Neural cell (in vitro differentiated cells): Measurements from ENCODE around the gene KRT9. TPM values are rescaled to one million over a fixed set of nuclear protein-coding genes. Genes with fewer than 3 reads are reported as not detected.
A peak's percentile ranks its signal among the peaks of the same experiment; 100 is the strongest.

Experiments used
- H2AFZ ChIP-seq: fragments of 200-600, 300-800 bp; sonication (generic), shearing (Covaris generic); 2 replicates; pipeline ENCODE4 v1.6.0; 2014; ENCODE audit warnings: low read depth, mild to moderate bottlenecking, antibody characterized with exemption, low read length, moderate library complexity
- H3F3A ChIP-seq: fragments of 200-600 bp; shearing (Covaris generic); 2 replicates; pipeline ENCODE4 v1.6.1; 2016; ENCODE audit warnings: mild to moderate bottlenecking, moderate library complexity, mixed read lengths, antibody characterized with exemption, low read length; ENCODE audit not compliant: insufficient read depth, poor library complexity, severe bottlenecking
- H3K27ac ChIP-seq: fragments of 200-600, 300-800 bp; sonication (generic), shearing (Covaris generic); 2 replicates; pipeline ENCODE4 v1.5.1; 2014; ENCODE audit warnings: mild to moderate bottlenecking, low read length, moderate library complexity
- H3K27me3 ChIP-seq: fragments of 300-800, 200-600 bp; sonication (generic), shearing (Covaris generic); 2 replicates; pipeline ENCODE4 v1.6.0; 2014; ENCODE audit warnings: mild to moderate bottlenecking, low read depth, low read length, moderate library complexity; ENCODE audit not compliant: insufficient read depth
- H3K36me3 ChIP-seq: fragments of 300-800, 200-600 bp; sonication (generic), shearing (Covaris generic); 2 replicates; pipeline ENCODE4 v1.5.1; 2014; ENCODE audit warnings: mild to moderate bottlenecking, antibody characterized with exemption, low read length, moderate library complexity; ENCODE audit not compliant: insufficient read depth
- H3K4me2 ChIP-seq: fragments of 300-800, 200-600 bp; sonication (generic), shearing (Covaris generic); 2 replicates; pipeline ENCODE4 v1.6.0; 2014; ENCODE audit warnings: mild to moderate bottlenecking, low read length
- H3K4me3 ChIP-seq: fragments of 300-800, 200-600 bp; sonication (generic), shearing (Covaris generic); 2 replicates; pipeline ENCODE4 v1.5.1; 2014; ENCODE audit warnings: mild to moderate bottlenecking, low read length, moderate library complexity
- H3K79me2 ChIP-seq: fragments of 200-600 bp; shearing (Covaris generic); replicated peaks from 2 replicates; pipeline ENCODE4 v1.6.0; 2014; ENCODE audit warnings: mild to moderate bottlenecking, low read length, moderate library complexity; ENCODE audit not compliant: insufficient read depth
- H3K9ac ChIP-seq: fragments of 300-800, 200-600 bp; sonication (generic), shearing (Covaris generic); 2 replicates; pipeline ENCODE4 v1.6.1; 2016; ENCODE audit warnings: mild to moderate bottlenecking, low read length, mixed read lengths
- H3K9me2 ChIP-seq: fragments of 200-600 bp; shearing (Covaris generic); 2 replicates; pipeline ENCODE4 v1.6.1; 2016; ENCODE audit warnings: mild to moderate bottlenecking, low read length, mixed read lengths; ENCODE audit not compliant: insufficient read depth
- H3K9me3 ChIP-seq: fragments of 200-600, 300-800 bp; sonication (generic), shearing (Covaris generic); 2 replicates; pipeline ENCODE4 v1.6.1; 2016; ENCODE audit warnings: mild to moderate bottlenecking, mixed run types, low read length, moderate library complexity, mixed read lengths
- H4K20me1 ChIP-seq: fragments of 200-600 bp; shearing (Covaris generic); 2 replicates; pipeline ENCODE4 v1.6.1; 2016; ENCODE audit warnings: mild to moderate bottlenecking, mixed run types; ENCODE audit not compliant: insufficient read depth
- CTCF ChIP-seq: fragments of 450-650 bp; IDR thresholded peaks from 2 replicates; pipeline ENCODE4 v1.5.1; 2014; ENCODE audit warnings: antibody characterized with exemption, mild to moderate bottlenecking, moderate library complexity; ENCODE audit not compliant: poor library complexity, severe bottlenecking
- EP300 ChIP-seq: fragments of 450-650 bp; conservative IDR thresholded peaks from 2 replicates; pipeline ENCODE4 v1.6.1; 2014; ENCODE audit warnings: antibody characterized with exemption, mild to moderate bottlenecking, moderate library complexity; ENCODE audit not compliant: poor library complexity, severe bottlenecking
- EZH2 ChIP-seq: fragments of 200-600, 300-800 bp; shearing (Covaris generic), sonication (generic); IDR thresholded peaks from 2 replicates; pipeline ENCODE4 v1.6.1; 2014; ENCODE audit warnings: antibody characterized with exemption, low read length, borderline replicate concordance, mild to moderate bottlenecking; ENCODE audit not compliant: insufficient read depth, poor library complexity, severe bottlenecking
- MXI1 ChIP-seq: fragments of 450-650 bp; conservative IDR thresholded peaks from 2 replicates; pipeline ENCODE4 v1.6.1; 2014; ENCODE audit warnings: antibody characterized with exemption, mild to moderate bottlenecking; ENCODE audit not compliant: poor library complexity, severe bottlenecking
- POLR2AphosphoS5 ChIP-seq: IDR thresholded peaks from 2 replicates; pipeline ENCODE4 v1.6.1; 2012
- RAD21 ChIP-seq: fragments of 450-650 bp; conservative IDR thresholded peaks from 2 replicates; pipeline ENCODE4 v1.6.1; 2014; ENCODE audit warnings: antibody characterized with exemption, mild to moderate bottlenecking, moderate library complexity
- REST ChIP-seq: IDR thresholded peaks from 2 replicates; pipeline ENCODE4 v1.6.1; 2012; ENCODE audit warnings: borderline replicate concordance
- SMC3 ChIP-seq: fragments of 450-650 bp; conservative IDR thresholded peaks from 2 replicates; pipeline ENCODE4 v1.6.1; 2014; ENCODE audit warnings: antibody characterized with exemption, mild to moderate bottlenecking, moderate library complexity; ENCODE audit not compliant: poor library complexity
- TAF1 ChIP-seq: IDR thresholded peaks from 2 replicates; pipeline ENCODE4 v1.6.1; 2012; ENCODE audit warnings: low read depth
- polyA plus RNA-seq: library from polyadenylated mRNA; depleted of rRNA; stranded (reverse); fragments of >200 nt; gene quantifications from 2 replicates; pipeline ENCODE4 v1.2.3, GENCODE V29; 2014

Gene KRT9
- polyA plus RNA-seq, 1 donor from 2014 or later = not detected

- Histone ChIP-seq H3K79me2 (no peaks in the 10 kb centered on the region), H2AFZ (no peak overlapping the region), H3K9me2 (no peaks in the 10 kb centered on the region), H3K9ac (no peak overlapping the region), H3K4me3 (no peak overlapping the region), H3K36me3 (no peaks in the 10 kb centered on the region), H3K27me3 (no peaks in the 10 kb centered on the region), H3K4me2 (no peak overlapping the region), H3K9me3 (no peaks in the 10 kb centered on the region), H4K20me1 (no peaks in the 10 kb centered on the region), H3F3A (no peaks in the 10 kb centered on the region), H3K27ac (no peak overlapping the region)
- TF ChIP-seq TAF1 = no peak
- TF ChIP-seq SMC3 = no peak
- TF ChIP-seq CTCF = no peak
- TF ChIP-seq EP300 = no peak
- no peak for TF ChIP-seq MXI1
- TF ChIP-seq EZH2 = no peak
Measured at GRCh38 chr17:41539071-41539492, 32.8 kb downstream of the KRT9 start.

GRCh38 chr17:41538565-41538991 is 33.3 kb downstream of the KRT9 start:
- H2AFZ ChIP-seq = no peak overlapping the region
- no peaks in the 10 kb centered on the region for H3F3A ChIP-seq
- no peaks in the 10 kb centered on the region for H3K9me3 ChIP-seq
- H3K9me2 ChIP-seq = no peaks in the 10 kb centered on the region
- no peaks in the 10 kb centered on the region for H3K36me3 ChIP-seq
- no peak overlapping the region for H3K4me3 ChIP-seq
- H3K4me2 ChIP-seq = no peak overlapping the region
- H3K9ac ChIP-seq = no peak overlapping the region
- H3K27me3 ChIP-seq = no peaks in the 10 kb centered on the region
- no peaks in the 10 kb centered on the region for H4K20me1 ChIP-seq
- H3K79me2 ChIP-seq = no peaks in the 10 kb centered on the region
- peak; percentile 38 for TF ChIP-seq REST
- TF ChIP-seq POLR2AphosphoS5 = no peak
- H3K27ac ChIP-seq = no peak overlapping the region

DNA sequence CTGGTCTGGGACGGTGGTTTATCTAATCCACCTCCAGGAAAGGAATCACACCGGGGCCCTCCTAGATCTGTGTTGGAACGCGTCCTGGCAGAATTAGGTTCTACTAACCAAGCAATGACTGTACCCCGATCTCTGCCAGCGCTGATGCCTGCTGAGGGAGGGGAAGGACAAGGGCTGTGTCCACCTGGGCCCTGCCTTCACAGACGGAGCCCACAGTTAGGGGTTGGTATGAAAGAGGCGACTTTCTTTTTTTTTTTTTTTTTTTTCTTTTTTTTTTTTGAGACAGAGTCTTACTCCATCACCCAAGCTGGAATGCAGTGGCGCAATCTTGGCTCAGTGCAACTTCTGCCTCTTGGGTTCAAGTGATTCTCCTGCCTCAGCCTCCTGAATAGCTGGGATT is 33.9 kb downstream of the KRT9 start:
- Histone ChIP-seq H3K27ac (no peak overlapping the region), H3K36me3 (no peaks in the 10 kb centered on the region), H3K9ac (no peak overlapping the region), H2AFZ (no peak overlapping the region), H3K27me3 (no peaks in the 10 kb centered on the region), H3K9me3 (no peaks in the 10 kb centered on the region), H3K9me2 (no peaks in the 10 kb centered on the region), H3F3A (no peaks in the 10 kb centered on the region), H3K79me2 (no peaks in the 10 kb centered on the region), H3K4me2 (no peak overlapping the region), H4K20me1 (no peaks in the 10 kb centered on the region), H3K4me3 (no peak overlapping the region)
- TF ChIP-seq EP300 (no peak), TAF1 (no peak), CTCF (no peak), SMC3 (no peak), POLR2AphosphoS5 (no peak), REST (no peak), EZH2 (no peak), MXI1 (no peak), RAD21 (no peak)
